GM18907 (cell line): ENCODE results near the gene MTHFD1.

Source experiments
- ATAC-seq: cut with Tn5 transposase; IDR thresholded peaks from one replicate; pipeline ENCODE4 v1.9.1; 2021; ENCODE audit warnings: mild to moderate bottlenecking, moderate library complexity; ENCODE audit not compliant: unreplicated experiment

MTHFD1 gene

DNA sequence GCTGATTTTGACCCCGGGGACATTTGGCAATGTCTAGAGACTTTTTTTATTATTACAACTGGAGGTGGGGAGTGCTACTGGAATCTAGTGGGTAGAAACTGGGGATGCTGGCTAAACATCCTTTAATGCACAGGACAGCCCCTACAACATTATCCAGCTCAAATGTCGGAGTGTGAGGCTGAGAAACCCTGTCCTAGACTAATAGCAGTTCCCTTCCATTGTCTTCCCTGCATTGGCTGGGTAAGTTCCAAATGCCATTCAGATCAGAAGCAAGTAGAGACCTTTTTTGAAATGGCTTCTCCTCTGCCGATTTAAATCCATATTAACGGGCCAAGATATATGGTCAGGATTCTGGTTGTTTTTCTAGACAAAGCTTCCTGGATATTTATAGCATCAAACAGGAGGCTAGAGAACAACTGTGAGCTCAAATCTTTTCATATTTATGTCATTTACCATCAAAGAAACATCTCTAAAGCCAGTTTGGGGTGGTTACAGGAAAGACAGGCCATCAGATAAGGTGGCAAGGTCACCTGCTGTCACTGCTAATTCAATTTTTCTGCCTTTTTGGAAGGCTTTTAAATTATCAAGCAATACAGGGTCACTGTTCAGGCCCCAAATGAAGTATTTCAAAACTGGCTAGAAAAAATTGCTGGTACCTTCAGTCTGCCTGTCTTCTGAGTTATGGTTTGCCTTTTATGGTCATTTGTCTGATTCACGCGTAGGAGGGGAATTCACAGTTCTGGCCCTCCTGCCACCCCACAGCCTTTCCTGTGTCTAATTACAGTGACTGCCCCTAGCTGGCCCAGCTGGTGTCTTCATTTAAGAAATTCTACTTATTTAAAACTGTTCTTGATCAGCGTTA lies 57.1 kb downstream of the MTHFD1 start:
- ATAC-seq: peak; percentile 96

DNA sequence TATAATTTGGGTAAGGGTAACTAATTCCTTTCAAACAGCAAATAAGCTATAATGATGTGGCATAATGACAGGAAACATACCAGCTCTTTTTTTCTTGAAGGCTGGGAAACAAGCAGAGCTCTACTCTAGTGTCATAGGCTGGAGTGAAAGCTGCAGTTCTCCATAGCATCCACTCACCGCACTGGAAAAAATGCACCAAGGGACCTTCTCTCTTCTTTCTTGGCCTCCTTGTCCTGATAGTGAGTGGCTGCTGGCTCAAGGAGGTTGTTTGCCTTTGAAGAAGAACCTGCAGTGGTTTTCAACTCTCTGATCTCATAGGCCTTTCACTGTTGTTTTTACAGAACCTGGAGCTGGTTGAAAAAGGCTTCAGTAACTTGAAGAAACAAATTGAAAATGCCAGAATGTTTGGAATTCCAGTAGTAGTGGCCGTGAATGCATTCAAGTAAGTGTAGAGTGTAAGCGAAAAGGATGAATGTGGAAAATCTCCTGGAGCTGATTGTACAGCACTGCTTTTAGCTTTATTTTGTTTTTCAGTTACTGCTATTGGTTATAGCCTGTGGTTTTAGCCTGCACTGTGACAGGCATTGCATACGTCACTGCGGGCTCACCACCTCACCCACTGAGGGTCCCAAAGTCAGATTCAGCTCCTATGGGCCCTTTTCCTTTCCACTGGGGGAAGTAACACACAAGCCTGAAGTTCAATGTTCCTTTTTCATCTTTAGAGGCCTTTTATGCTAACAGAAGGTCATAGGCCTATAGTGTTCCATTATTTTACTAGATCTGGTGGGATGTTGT lies 59.9 kb downstream of the MTHFD1 start:
- no peak for ATAC-seq

DNA sequence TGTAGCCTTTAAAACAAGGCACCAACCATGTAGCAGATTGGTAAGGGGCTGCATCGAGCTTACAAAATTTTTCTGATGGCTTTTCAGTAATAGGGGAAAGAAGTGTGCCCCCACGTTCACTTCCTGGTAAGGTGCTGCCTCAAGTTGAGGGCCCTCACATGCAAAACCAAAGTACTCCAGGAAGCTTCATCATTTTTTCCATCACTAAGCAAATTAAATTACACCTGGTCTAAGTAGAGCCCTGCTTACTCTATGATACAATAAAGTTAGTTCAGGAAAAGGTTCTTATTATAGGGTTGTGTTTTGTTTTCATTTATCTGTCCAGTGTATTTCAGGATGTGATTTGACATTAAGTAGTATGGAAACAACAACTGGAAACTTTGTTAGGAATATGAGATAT lies 62.1 kb downstream of the MTHFD1 start:
- no peak for ATAC-seq

DNA sequence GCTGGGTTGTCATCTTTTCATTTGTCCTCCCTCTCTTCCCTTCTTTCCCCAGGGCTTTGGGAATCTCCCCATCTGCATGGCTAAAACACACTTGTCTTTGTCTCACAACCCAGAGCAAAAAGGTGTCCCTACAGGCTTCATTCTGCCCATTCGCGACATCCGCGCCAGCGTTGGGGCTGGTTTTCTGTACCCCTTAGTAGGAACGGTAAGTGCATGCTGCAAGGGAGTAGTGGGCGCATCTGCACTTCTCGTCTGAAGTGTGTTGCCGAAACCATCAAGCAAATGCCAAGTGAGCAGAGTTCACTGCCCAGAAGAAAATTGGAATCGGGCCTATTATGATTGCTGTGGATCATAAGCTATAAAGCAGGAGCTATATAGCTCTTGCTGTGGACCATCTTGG lies 66.5 kb downstream of the MTHFD1 start:
- no peak for ATAC-seq

DNA sequence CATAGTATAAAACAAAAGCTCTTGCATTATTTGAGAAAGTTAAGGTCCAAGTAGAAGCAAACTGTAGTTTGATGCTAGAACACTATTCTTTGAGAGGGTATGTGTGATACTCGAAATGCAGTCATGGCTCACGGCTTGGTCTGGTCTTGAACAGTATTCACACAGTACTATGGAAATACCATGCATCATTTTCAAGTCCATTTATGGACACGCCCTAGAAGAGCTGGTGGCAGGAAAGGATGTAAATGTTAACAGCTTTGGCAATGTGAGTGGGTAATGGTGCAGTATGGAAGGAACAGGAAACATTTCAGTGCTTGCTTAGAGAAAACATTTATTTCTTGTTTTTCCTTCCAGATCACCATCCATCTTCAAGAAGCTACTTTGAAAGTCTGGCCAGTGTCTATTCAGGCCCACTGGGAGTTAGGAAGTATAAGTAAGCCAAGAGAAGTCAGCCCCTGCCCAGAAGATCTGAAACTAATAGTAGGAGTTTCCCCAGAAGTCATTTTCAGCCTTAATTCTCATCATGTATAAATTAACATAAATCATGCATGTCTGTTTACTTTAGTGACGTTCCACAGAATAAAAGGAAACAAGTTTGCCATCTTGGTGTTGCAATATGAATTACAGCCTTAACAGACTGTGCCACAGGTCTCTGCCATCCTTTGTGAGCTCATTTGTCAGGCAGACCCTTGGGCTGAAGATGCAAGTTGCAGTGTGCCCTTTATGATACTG lies 71.4 kb downstream of the MTHFD1 start:
- no peak for ATAC-seq

DNA sequence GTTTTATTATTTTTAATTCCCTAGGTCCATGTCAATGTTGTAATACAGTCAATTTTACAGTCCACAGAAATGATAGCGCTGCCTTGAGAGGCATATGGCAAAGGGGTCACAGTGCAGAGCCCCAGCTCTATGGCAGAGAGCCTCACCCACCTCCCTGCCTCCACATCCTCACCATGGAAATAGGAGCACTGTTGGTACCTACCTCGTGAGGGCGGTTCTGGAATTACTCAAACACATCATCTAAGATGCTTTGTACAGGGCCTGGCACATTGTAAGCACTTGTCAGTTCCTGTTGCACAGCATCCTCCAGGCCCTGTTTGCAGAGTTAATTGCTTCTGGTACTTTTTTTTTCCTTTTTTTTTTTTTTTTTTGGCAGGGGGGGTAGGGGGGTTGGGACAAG lies 73.1 kb downstream of the MTHFD1 start:
- no peak for ATAC-seq

DNA sequence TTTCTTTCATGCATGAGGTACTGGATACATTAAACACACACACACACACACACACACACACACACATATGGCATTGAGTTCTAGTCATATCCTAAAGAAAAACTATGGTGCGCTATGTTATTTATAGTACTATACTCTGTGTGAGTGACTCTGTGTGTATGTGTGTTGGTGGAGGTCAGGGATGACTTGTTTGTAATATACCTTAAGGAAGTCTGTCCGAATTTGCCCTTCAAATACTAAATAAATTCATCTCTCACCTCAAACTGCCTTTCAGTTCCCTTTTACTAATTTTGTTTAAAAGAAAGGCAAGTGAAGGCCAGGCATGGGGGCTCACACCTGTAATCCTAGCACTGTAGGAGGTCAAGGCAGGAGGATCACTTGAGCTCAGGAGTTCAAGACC lies 75.0 kb downstream of the MTHFD1 start:
- no peak for ATAC-seq

DNA sequence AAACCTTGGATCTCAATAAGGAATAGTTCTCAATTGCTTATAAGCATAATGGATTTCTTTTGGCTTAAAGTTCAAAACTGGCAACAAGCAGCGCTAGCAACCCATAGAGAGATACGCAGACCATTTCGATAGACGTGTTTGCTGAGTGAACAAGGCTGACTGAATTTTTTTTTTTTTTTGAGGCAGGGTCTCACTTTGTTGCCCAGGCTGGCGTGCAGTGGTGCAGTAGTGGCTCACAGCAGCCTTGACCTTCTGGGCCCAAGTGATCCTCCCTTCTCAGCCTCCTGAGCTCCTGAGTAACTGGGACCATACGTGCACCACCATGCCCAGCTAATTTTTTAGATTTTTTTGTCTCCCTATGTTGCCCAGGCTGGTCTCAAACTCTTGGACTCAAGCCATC lies 75.7 kb downstream of the MTHFD1 start:
- ATAC-seq: no peak

DNA sequence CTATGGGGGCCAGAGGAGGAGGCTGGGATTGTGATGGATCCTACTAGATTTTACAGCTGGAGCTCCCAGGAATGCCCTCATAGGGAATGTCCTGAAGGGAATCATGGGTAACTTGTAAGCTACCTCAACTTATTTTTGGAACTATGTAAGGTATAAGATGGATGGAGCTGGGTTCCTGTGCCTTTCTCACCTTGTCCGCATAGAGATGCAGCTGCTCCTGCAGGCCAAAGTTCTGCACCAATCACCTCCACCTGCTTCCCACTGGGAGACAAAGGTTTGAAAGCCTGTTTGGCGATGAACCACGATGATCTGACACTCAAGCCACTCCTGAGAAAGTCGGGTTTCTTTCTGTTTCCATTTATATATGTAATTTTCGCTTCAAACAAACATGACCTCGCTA lies 76.5 kb downstream of the MTHFD1 start:
- no peak for ATAC-seq

DNA sequence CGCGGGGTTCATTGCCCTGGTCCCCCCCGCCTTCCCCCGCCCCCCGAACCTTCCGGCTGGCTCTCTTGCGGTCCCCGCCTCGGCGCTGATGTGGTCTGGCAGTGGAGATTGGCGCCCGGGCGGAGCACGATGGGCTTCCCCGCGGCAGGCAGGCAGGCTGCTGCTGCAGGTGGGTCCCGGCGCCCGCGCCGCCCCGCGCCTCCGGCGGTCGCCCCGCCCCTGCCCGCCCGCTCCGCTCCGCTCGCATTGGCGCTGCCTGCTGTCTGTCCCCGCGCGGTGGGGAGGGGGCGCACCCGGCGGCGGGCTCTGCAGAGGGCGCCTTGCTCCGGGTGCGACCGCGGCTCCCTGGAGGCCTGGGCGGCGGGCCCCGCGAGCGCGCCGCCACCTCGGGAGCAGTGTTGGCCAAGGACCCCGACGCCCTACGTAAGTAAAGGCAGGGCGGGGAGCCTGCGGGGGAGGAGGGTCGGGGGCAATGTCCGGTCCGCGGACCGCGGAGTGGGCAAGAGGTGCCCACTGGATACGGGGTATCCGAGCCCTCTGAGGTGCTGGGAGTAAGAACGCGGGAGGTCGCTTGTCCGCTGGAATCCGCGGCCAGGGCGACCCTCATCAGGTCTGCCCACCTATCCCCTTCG lies 77.2 kb downstream of the MTHFD1 start, which contains the start of gene AKAP5:
TSS of gene AKAP5 (plus strand) at position 309 of the 632 bp plus-strand sequence. CDS start 2,896 bp downstream, outside the sequence.
- peak; percentile 70 for ATAC-seq

DNA sequence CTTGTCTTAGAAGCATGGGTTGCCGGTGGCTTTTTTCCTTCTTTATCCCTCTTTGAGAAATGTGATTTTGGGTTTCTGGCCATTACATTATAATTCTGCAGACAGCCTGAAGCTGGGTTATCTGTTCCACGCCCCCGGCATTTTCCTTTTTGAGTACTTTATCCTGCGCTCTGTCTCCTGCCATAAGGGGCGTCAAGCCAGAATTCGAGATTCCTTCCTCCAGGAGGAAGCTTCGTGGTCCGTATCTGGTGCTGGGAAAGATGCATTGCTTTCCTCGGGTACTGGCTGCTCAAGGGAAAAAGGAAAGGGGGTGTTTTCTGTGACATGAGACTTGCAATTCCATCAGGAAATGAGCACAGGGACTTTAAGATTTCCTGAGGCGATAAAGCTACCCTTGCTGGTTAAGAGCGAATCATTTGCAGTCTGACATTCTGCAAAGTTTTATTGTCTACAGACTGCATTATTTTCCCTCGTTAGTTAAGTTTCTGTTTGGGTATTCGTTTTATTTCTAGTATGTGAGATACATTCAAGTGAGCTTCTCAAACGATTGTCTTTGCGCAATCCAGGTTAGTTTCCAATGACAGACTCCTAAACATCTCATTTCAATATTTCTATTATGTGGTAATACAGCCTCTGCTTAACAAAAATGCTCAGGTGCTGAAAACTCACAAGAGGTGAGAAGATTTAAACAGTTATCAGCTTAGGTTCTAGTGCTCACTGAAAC lies 77.8 kb downstream of the MTHFD1 start:
- peak; percentile 13 for ATAC-seq

DNA sequence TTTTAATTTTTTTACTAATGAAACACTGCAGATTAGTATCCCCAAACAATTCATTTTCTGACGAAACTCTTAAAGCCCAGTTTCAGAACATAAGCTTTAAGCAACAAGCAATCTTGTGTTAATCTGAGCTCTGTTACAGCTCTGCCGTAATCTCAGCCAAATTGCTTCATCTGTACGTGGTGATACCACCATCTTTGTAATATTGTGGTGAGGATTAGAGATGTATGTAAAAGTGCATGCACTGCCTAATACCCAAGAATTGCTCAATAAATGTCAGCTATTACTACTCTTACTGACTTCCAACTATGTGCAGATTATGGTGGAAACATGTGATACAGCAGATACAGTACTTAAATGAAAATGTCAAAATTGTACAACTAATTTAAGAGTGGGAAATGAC lies 78.9 kb downstream of the MTHFD1 start:
- no peak for ATAC-seq

DNA sequence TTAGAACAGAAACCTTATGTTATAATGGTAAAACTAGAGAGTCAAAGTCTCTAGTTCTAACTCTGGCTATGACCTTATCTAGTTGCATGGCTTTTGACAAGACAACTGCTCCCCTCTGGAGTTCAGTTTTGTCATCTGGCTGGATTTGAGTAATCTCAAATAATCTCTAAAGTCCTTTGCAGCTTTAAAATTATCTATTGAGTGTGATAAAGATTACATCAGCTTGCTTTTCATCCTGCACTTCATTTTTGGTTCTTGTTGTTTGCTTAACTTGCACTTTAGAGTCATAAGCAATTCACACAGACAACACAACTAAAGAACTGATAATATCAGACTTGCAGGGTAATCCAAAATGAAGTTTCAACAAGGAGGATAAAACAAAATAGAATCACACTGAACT lies 79.4 kb downstream of the MTHFD1 start:
- no peak for ATAC-seq

DNA sequence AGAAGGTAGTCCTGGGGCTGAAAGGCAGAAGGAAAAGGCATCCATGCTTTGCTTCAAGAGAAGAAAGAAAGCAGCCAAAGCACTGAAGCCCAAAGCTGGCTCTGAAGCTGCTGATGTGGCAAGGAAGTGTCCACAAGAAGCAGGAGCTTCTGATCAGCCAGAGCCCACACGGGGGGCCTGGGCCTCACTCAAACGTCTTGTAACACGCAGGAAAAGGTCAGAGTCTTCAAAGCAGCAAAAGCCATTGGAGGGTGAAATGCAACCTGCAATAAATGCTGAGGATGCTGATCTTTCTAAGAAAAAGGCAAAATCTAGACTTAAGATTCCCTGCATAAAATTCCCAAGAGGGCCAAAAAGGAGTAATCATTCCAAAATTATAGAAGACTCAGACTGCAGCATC lies 80.3 kb downstream of the MTHFD1 start:
- no peak for ATAC-seq

DNA sequence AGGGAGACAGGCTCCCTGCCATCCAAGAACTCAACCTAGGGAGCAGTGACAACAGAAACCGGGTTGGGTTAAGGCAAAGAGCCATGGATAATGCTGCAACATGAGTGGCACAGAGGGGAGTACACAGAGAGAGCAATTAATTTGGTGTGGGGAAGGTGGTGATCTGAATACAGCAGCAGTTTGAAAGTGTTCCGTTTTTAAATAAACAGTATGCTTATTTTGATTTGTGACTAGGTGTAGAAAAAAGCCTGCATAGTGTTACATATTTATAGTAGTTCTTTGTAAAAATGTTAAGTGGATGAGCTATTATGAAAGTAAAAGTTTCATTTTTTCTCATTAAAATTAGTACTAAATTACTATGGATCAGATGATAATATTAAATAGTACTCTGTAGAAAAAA lies 85.9 kb downstream of the MTHFD1 start:
- no peak for ATAC-seq

DNA sequence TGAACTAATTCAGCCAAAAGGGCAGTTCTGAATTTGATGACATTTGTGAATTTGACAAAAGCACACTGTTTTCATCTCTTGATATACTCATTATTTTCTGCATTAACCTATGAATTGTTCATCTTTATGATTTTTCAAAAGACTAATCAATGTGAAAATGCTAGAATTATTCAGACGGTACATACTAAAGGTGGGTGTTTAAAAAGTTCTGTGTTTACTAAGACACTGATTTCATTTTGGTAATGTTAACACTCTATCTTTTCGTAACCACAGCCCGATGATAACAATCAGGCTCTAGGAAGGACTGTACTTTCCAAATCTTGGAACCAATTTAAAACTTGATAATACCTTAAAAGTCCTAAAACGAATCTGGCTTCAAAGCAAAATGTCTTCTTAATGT lies 86.5 kb downstream of the MTHFD1 start:
- no peak for ATAC-seq

DNA sequence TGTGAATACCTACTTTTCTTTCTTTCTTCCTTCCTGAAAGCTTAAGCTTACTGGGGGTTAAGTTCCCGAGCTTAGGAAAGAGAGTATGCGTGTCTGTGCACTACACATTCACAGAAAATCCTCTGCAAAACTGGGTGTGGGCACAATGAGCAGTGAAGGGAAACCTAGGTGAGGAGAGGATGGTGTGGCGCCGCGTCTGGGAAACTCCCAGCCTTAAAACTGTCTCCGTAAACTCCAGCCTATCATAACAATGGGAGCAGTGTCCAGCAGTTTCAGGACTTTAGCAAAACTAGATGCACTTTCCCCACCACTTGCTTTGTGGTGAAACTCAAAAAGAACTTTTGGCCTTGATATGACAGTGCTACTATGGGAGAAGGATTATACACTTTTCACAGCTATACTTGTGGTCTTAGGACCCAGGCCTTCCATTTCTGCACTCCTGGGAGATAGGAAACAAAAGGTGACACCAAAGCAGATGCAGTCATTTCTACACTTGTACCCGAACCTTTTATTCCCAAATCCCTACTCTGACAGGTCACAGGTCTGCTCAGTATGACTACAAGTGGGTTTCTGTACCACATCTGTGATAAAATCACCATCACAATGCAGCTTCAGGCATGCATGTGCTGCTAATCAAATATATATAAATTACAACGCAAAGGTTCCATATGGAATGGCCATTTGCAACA lies 87.6 kb downstream of the MTHFD1 start:
- ATAC-seq: no peak

DNA sequence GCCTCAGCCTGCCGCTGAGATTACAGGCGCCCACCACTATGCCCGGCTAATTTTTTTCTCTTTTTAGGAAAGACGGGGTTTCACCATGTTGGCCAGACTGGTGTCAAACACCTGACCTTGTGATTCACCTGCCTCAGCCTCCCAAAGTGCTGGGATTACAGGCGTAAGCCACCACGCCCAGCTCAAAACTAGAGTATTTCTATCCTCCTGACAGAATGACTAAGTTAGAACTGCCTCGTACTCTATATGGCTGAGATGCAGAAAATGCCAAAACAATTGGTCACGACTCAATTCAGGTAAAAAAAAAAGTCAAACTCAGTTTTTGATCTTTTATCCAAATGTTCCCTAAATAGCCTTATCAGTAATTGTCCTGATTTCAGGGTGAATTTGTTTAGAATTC lies 88.3 kb downstream of the MTHFD1 start:
- no peak for ATAC-seq

DNA sequence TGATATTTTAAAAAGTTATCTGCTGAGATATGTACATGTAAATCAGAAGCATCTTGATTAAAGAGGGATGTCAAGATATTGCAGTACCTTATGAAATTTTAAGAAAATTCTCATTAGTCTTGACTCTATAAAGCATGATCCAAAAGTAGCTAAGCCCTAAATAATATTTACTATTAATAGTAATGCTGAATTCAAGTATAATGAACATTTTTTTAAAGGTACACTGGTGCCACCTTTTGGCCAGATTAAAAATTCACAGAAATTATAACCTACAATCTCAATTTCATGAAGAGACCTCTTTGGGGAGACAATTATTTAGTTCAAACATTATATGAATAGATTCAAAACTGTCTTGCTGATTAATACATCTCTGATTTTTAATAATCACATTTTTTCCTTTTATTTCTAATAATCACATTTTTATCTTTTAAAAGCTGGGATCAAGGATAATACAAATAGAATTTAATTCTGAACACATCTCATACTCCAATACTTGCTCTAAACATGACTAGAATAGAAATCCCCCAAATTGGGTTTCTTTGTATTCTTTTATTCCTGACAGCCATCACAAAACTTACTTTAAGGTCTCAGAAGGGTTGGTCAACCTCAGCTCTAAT lies 90.6 kb downstream of the MTHFD1 start:
- ATAC-seq: no peak
